Stimulated activated CD8-positive, alpha-beta memory T cell treated with anti-CD3 and anti-CD28 coated beads, Interleukin-12 subunit alpha, Interleukin-12 subunit beta, amount 100 ng/mL, for 4 hours (primary cell): Measurements from ENCODE around the gene RIMS4.
A peak's percentile ranks its signal among the peaks of the same experiment; 100 is the strongest.

ENCODE experiments used
- DNase-seq: peaks from one replicate; pipeline ENCODE4 v3.0.0-alpha.2; 2020; ENCODE audit warnings: low read depth

The RIMS4 gene

GRCh38 chr20:44739942-44740341, 70.4 kb downstream of the RIMS4 start:
- no peak for DNase-seq

DNA sequence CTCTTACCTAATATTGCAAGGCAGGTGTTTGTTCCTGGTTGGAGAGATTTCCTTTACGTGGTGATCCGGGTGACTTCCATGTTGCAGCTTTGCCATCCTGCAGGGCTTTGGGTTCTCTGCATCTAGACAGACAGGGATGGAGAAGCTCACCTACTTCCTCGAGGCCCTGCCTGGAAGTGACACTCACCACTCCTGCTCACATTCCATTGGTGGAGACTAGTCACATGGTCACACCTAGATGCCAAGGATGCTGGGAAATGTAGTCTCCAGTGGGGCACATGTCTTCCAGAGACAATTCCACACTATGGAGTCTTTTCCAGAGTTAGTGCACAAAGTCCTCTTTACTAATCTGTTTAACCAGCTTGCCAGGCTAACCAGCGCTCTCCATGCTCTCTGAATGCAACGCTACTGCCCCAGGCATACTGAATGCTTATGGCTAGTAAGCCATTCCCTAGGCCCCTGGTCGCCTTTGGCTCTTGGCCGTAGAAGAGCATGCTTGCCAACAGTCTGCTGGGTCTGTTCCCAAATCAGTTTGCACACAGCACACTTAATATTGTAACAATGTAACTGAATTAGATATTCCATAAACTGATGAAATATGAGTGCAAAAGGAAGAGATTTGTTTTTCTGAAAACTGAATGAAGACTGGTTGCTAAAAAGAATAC, 71.4 kb downstream of the RIMS4 start:
- no peak for DNase-seq

GRCh38 chr20:44737116-44737515, 73.2 kb downstream of the RIMS4 start:
- no peak for DNase-seq

DNA sequence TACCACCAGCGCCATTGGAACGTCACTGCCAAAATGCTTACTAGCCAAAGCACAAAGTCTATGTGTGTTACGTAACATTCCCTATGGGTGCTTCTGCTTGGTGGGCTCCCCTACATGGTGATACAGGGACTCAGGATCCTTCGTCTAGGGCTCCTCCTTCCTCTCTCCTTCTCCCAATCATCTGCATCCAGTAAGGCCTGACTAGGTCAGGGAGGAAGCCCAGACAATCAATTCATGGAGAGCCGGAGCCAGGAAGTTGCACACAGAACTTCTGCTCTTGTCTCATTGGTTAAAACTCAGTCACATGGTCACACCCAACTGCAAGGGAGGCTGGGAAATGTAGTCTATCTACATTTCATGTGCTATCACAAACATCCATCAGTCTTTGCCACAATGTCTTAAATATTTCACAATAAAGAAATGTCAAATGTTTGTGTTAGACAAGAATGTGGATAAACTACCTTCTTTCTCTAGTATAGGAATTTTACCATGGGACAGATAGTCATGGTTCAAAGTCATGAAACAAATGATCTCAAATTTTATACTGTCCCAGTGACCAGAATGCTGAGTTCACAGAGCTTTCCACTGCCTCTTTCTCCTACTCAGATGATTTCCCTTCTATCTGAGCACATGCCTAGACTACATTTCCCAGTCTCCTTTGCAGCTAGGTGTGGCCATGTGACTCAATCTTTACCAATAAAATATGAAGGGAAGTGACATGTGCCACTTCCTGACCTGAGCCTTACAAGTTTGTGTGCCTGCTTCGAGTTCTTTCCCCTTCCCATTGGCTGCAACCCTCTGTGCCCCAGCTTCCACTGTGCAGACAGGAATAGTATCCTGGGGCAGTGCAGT, 74.0 kb downstream of the RIMS4 start:
- no peak for DNase-seq

GRCh38 chr20:44735816-44736169, 74.6 kb downstream of the RIMS4 start:
- no peak for DNase-seq

GRCh38 chr20:44734938-44735337, 75.4 kb downstream of the RIMS4 start:
- no peak for DNase-seq

- peak; percentile 19 for DNase-seq
Measured at GRCh38 chr20:44733341-44734069, 76.8 kb downstream of the RIMS4 start.

GRCh38 chr20:44732327-44732726, 78.0 kb downstream of the RIMS4 start:
- no peak for DNase-seq

- no peak for DNase-seq
Measured at GRCh38 chr20:44731657-44732056, 78.7 kb downstream of the RIMS4 start.

- no peak for DNase-seq
Measured at GRCh38 chr20:44730441-44730840, 79.9 kb downstream of the RIMS4 start.

DNA sequence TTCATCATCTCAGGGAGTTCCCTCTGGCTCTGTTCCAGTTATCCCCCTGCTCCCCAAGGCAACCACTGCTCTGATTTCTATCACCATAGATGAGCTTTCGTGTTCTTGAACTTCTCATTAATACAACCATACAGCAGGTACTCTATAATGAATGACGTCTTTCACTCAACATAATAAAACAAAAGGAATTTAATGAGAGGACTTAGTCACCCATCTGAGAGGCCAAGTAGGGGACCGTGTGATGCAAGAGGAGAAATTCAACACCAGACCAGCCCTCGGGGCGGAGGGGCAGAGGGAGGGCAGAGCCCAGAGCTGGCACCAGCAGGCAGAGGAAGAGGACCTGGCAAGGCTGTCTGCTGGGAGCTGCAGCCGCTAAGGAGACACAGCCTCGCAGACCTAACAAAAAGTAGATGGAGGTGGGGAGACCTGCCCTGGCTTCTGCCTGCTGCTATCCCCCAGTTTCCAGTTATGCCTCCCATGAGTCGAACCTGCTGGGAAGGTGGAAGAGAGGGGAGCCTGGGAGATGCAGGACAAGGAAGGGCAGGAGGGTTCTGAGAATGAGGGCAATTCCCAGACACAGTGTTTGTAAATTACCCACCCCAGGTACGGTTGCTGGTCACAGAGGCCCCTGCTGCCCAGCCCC, 81.4 kb downstream of the RIMS4 start:
- DNase-seq, result no peak

- no peak for DNase-seq
Measured at GRCh38 chr20:44727651-44728050, 82.7 kb downstream of the RIMS4 start.

GRCh38 chr20:44727039-44727438, 83.3 kb downstream of the RIMS4 start:
- no peak for DNase-seq

DNA sequence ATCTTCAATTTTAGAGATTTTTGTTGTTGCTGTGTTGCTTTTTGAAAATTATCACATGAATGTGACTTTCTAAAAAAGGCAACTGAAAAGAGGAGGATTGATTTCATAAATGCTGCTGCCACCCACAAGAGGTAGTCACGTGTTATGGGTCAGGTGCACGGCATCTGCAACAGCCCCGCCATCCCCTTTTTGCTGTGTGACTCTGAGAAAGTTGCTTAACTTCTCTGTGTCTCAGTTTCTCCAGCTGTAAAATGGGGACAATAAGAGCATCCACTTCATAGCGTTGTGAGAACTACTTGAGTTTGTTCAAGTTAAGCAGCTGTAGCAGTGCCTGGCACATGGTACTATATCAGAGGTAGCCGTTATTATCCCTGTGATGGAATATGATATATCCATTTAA, 84.5 kb downstream of the RIMS4 start:
- no peak for DNase-seq

DNA sequence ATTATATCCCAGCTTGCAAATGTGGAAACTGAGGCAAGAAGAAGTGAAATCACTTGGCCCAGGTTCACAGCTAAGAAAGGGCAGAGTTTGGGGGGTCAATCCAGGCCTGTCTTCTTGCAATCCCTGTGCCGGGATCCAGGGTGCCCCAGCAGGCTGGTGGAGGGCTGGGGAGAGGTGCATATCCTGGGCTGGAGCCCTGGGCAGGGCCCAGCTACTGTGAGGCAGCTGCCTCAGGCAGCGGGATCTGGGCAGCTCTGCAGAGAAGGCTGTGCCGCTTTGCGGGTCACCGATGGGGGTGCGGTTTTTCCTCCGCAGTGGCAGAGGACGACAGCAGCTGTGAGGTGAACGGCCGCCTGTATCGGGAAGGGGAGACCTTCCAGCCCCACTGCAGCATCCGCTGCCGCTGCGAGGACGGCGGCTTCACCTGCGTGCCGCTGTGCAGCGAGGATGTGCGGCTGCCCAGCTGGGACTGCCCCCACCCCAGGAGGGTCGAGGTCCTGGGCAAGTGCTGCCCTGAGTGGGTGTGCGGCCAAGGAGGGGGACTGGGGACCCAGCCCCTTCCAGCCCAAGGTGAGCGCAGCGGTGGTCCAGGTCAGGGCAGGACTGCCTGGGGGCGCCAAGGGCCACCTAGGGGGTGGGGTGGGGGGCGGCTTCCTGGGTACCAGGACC, 85.8 kb downstream of the RIMS4 start:
- no peak for DNase-seq

- no peak for DNase-seq
Measured at GRCh38 chr20:44723798-44724362, 86.5 kb downstream of the RIMS4 start.

GRCh38 chr20:44723391-44723790, 87.0 kb downstream of the RIMS4 start:
- DNase-seq, result no peak

- DNase-seq, result no peak
Measured at GRCh38 chr20:44722990-44723389, 87.4 kb downstream of the RIMS4 start.

DNA sequence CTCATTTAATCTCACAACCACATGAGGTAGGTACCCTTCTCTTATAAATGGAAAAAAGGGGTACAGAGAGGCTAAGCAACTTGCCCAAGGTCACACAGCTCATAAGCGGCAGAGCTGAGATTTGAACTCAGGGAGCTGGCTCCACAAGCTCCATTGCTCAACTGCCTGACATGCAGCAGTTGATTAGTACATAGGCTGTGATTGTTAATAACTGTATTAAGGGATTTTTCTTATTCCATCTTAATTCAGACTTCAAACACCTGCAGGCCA, 88.6 kb downstream of the RIMS4 start:
- no peak for DNase-seq

DNA sequence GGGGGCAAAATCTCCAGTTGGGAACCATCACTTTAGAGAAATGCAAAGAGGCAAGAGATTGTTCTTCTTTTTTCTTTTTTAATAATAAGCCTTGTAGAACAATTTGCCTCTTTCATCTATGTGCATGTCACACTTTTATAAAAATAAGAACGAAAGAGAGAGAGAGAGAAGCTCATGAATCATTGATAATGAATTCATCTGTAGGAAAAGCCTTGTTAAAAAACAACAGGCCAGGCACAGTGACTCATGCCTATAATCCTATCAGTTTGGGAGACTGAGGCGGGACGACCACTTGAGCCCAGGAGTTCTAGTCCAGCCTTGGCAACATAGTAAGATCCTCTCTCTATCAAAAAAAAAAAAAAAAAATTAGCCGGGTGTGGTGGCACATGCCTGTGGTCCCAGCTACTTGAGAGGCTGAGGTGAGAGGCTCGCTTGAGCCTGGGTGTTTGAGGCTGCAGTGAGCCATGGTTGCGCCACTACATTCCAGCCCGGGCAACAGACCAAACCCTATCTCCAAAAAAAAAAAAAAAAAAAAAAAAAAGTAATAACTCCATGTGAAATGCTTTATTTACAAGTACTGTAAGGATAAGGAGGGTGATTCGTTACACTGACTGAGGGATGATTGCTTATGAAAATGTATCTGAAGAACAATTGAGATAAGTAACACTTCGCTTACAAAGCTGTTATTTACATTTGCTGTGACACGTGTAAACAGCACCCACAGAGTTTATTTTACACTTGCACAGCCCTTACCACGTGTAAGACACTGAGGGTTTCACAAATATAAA, 89.2 kb downstream of the RIMS4 start:
- no peak for DNase-seq

GRCh38 chr20:44720621-44720996, 89.7 kb downstream of the RIMS4 start:
- no peak for DNase-seq
